HL-60 (cell line): ENCODE data around the gene OPN3.

Experiments used
- DNase-seq, 2 experiments: peaks; one replicate each; pipeline ENCODE4 v3.0.0-alpha.2; 2010 to 2020; ENCODE audit warnings: low read depth in 1 of 2, low spot score in 1 of 2
- H3K27ac ChIP-seq: fragments of 250-450 bp; sonication (Bioruptor Pico); replicated peaks from 2 replicates; pipeline ENCODE4 v1.5.1; 2020; ENCODE audit warnings: mild to moderate bottlenecking, moderate library complexity
- H3K27me3 ChIP-seq: fragments of 250-450 bp; sonication (Bioruptor Pico); 2 replicates; pipeline ENCODE4 v1.5.1; 2021; ENCODE audit warnings: mild to moderate bottlenecking, moderate library complexity; ENCODE audit not compliant: insufficient read depth, poor library complexity, severe bottlenecking
- H3K4me3 ChIP-seq: replicated peaks from 2 replicates; pipeline ENCODE4 v1.5.1; 2011; ENCODE audit warnings: mild to moderate bottlenecking, control low read depth, low read length; ENCODE audit not compliant: insufficient read depth
- GABPA ChIP-seq: IDR thresholded peaks from 2 replicates; pipeline ENCODE4 v1.6.1; 2012; ENCODE audit warnings: low read depth
- POLR2AphosphoS5 ChIP-seq: IDR thresholded peaks from 2 replicates; pipeline ENCODE4 v1.6.1; 2012; ENCODE audit warnings: low read depth
- SPI1 ChIP-seq: IDR thresholded peaks from 2 replicates; pipeline ENCODE4 v1.6.1; 2012; ENCODE audit warnings: low read depth, mild to moderate bottlenecking, borderline replicate concordance
- TF ChIP-seq, protein P1 (sequence below): IDR thresholded peaks from one replicate; pipeline ENCODE4 v1.5.1; 2011; ENCODE audit warnings: low read length, control low read depth, inconsistent platforms; ENCODE audit not compliant: insufficient read depth
- TF ChIP-seq, protein P2 (sequence below): IDR thresholded peaks from 2 replicates; pipeline ENCODE4 v1.6.1; 2012; ENCODE audit warnings: low read depth; ENCODE audit not compliant: insufficient replicate concordance

OPN3 gene

DNA sequence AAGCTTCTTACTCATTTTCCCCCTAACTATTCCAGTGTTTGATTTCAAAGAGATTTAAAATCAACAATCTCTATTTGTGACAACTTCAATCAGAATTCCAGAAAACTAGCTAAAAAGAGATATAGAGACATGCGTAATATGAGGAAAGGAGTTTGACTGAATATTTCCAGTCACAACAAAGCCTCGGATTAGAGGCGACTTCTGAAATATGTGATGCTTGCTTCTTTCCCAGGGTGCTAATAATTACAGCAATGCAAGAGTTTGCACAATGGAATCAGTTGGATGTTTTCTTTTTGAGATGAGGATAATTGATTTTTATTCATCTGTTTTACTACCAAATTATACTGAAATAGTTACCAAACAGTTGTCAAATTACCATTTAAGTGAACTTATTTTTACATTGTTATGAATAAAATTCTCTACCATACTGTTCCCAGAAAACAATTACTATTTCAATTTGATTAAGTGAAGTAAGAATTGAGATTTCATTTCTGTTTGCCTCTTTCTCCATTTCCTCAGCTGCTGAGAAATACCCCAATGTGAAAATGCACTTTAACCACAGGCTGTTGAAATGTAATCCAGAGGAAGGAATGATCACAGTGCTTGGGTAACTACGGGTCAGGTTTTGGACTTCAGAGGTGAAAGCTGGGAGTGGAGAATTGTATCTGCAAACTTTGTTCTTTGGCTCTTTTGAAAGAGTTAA lies 79.9 kb downstream of the OPN3 start:
- no peak overlapping the region for H3K4me3 ChIP-seq

DNA sequence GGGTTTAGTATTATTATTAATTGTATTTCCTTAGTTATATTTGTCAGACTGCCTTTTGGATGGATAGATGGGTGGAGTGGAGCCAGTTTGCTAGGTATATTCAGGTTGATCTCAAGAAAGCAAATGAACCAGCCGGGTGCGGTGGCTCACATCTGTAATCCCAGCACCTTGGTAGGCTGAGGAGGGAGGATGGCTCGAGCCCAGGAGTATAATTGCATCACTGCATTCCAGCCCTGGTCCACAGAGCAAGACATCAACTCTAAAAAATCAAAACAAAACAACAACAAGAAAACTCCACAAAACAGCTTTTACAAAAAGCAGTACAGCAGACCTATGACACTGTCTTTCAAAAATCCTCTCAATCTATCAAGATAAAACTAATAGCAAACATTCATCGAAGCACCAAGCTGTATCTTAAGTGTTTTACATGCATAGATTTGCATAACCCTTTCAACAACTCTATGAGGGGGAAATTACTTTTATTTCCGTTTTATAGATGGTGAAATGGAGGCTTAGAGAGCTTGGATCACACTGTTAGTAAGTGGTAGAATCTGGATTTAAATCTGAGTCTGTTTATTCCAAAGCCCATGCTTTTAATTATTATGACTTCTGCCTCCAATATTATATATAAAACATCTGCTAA lies 82.5 kb downstream of the OPN3 start:
- Histone ChIP-seq H3K27me3 (no peaks in the 10 kb centered on the region), H3K27ac (no peak overlapping the region), H3K4me3 (no peak overlapping the region)
- TF ChIP-seq GABPA = no peak
- no peak for TF ChIP-seq SPI1
- TF ChIP-seq, protein P1, sequence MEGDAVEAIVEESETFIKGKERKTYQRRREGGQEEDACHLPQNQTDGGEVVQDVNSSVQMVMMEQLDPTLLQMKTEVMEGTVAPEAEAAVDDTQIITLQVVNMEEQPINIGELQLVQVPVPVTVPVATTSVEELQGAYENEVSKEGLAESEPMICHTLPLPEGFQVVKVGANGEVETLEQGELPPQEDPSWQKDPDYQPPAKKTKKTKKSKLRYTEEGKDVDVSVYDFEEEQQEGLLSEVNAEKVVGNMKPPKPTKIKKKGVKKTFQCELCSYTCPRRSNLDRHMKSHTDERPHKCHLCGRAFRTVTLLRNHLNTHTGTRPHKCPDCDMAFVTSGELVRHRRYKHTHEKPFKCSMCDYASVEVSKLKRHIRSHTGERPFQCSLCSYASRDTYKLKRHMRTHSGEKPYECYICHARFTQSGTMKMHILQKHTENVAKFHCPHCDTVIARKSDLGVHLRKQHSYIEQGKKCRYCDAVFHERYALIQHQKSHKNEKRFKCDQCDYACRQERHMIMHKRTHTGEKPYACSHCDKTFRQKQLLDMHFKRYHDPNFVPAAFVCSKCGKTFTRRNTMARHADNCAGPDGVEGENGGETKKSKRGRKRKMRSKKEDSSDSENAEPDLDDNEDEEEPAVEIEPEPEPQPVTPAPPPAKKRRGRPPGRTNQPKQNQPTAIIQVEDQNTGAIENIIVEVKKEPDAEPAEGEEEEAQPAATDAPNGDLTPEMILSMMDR = no peak
- TF ChIP-seq POLR2AphosphoS5 = no peak
- TF ChIP-seq, protein P2, sequence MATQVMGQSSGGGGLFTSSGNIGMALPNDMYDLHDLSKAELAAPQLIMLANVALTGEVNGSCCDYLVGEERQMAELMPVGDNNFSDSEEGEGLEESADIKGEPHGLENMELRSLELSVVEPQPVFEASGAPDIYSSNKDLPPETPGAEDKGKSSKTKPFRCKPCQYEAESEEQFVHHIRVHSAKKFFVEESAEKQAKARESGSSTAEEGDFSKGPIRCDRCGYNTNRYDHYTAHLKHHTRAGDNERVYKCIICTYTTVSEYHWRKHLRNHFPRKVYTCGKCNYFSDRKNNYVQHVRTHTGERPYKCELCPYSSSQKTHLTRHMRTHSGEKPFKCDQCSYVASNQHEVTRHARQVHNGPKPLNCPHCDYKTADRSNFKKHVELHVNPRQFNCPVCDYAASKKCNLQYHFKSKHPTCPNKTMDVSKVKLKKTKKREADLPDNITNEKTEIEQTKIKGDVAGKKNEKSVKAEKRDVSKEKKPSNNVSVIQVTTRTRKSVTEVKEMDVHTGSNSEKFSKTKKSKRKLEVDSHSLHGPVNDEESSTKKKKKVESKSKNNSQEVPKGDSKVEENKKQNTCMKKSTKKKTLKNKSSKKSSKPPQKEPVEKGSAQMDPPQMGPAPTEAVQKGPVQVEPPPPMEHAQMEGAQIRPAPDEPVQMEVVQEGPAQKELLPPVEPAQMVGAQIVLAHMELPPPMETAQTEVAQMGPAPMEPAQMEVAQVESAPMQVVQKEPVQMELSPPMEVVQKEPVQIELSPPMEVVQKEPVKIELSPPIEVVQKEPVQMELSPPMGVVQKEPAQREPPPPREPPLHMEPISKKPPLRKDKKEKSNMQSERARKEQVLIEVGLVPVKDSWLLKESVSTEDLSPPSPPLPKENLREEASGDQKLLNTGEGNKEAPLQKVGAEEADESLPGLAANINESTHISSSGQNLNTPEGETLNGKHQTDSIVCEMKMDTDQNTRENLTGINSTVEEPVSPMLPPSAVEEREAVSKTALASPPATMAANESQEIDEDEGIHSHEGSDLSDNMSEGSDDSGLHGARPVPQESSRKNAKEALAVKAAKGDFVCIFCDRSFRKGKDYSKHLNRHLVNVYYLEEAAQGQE = no peak
- no peak for DNase-seq

More for the DNA sequence above, 79.9 kb downstream of the OPN3 start:
- DNase-seq = peak in 1 of 2 experiments; percentile 72
- H3K27me3 ChIP-seq = no peaks in the 10 kb centered on the region
- peak overlapping the region; percentile 3; the same call in 1 of the 2 replicates for H3K27ac ChIP-seq
- TF ChIP-seq POLR2AphosphoS5 (peak; percentile 67; the same call in 1 of the 2 replicates), GABPA (no peak), SPI1 (peak; percentile 48; the same call in 1 of the 2 replicates)
- TF ChIP-seq, protein P2 = peak; percentile 25
- TF ChIP-seq, protein P1 = no peak

DNA sequence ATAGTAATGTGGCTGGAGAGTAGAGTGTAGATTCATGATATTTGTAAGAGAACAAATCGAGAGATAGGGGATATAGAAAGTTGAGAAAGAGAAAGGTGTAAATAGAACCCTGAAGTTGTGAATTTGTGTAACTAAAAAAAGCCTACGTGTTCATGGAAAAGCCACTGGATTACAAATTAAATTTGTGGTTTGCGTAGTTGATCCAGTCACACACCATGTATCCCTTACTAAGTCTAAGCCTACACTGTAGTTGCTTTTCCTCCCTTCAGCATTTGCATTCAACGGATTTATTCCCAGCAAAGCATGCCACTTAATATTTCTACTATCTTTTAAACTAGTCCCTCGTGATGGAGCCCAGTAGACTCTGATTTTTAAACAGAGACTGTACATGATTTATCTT lies 83.1 kb downstream of the OPN3 start:
- Histone ChIP-seq H3K27ac (no peak overlapping the region), H3K4me3 (no peak overlapping the region), H3K27me3 (no peaks in the 10 kb centered on the region)
- DNase-seq = no peak
- TF ChIP-seq, protein P1 = no peak
- TF ChIP-seq SPI1 = no peak
- TF ChIP-seq, protein P2 = no peak
- no peak for TF ChIP-seq POLR2AphosphoS5
- TF ChIP-seq GABPA = no peak
